ENCODE results near the gene PDGFRB. TPM values are rescaled to one million over a fixed set of nuclear protein-coding genes. Genes with fewer than 3 reads are reported as not detected.

PDGFRB gene
- total and polyA plus RNA-seq, 9 of the 15 experiments (the other 6 are each of a cell fraction or from before 2014, with no cell fraction given): 0.01 to 1.5 (median 0.09) TPM; not detected in 3

DNA sequence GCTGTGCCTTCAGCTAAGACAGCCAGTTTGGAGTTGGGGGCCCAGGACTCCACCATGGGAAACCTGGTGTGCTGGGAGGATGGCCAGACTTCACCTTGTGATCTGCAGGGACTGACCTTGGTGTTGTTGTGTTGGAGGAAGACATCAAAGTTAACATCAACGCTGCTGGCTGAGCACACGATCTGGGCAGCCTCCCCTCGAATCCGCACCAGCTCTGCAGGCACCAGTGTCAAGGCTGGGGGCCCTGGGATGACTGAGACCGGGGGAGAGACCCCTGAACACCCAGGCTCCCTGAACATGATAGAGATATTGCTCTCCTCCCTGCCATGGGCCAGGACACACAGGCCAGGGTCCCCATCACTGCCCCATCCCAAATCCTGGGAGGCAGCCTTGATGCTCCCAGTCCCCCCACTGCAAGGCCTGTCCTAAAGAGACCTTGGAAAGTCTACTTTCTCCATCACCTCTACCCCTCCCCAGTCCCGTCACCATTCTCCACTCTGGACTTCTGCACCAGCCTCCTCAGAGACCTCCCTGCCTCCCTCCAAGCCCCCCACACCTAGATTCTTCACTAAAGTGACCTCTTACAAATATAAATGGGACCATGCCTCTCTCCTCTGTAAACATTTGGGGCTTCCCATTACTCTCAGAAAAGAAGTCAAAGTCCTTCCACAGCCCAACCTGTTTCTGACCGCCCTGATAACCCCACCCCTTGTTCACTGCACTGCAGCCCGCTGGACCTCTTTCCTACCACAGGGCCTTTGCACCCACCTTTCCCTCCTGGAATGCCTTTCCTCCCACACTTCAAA is 77.4 kb downstream of the PDGFRB start:
- intact Hi-C loops (cut with micrococcal nuclease) (loop anchor here (10.0 kb wide), 1 partner anchor 47 kb away; no protein-coding TSS in a partner anchor), in situ Hi-C loops (cut with MboI) (no loop called here)
- WGBS (ENCODE audit: insufficient coverage, low coverage, missing lambda C conversion rate): 12% methylated on average over 8 of the region's 8 CpGs
- H3K36me3 ChIP-seq (ENCODE audit: control insufficient read depth, insufficient read depth, low read length): no peaks in the 10 kb centered on the region
- no peaks in the 10 kb centered on the region for H3K9me3 ChIP-seq (replicated peaks; ENCODE audit: control insufficient read depth, insufficient read depth, low read depth, low read length)
- no peaks in the 10 kb centered on the region for H3K79me2 ChIP-seq (ENCODE audit: control insufficient read depth, insufficient read depth, low read length)
- no peak overlapping the region for H2AFZ ChIP-seq (ENCODE audit: low read depth, low read length)
- 0 out of 4 replicates have a peak overlapping the region, but pooled peaks of 1 of the 2 experiments have one; percentile 19 for H3K9ac ChIP-seq (ENCODE audit: insufficient read depth in 1 of 2, low read depth in 2 of 2, low read length in 2 of 2)
- CTCF ChIA-PET (ENCODE audit: low intra/inter-chr PET ratio): no interaction called here
- no peak for DNase-seq (ENCODE audit: extremely low read depth in 1 of 4, low spot score in 3 of 4)
- no peak overlapping the region for H3K27ac ChIP-seq (ENCODE audit: extremely low read depth, low read depth, low read length)
- no peak for ATAC-seq
- POLR2A ChIA-PET: interaction anchor here (0.6 to 0.9 kb wide), 3 partner anchors 10 to 726 kb away, joined by 3 to 4 read pairs (median 3); no protein-coding TSS in a partner anchor
- no peak overlapping the region for H3K4me2 ChIP-seq (ENCODE audit: insufficient read depth, low read length)
- BruUV-seq (replicated peaks): no TSS peak
- no peaks in the 10 kb centered on the region for H3K9me1 ChIP-seq (ENCODE audit: control insufficient read depth, insufficient read depth, low read length)
- no peak overlapping the region for H3K4me3 ChIP-seq
- H4K20me1 ChIP-seq (replicated peaks; ENCODE audit: control insufficient read depth, insufficient read depth, low read length): peaks cover 12% of the 10 kb centered on the region; the same call in 1 of the 2 replicates
- H3K27me3 ChIP-seq (ENCODE audit: control insufficient read depth in 2 of 2, insufficient read depth in 2 of 2, low read length in 2 of 2): peaks cover 38 to 93% of the 10 kb centered on the region in 2 experiments
- peaks cover 0 to 7% of the 10 kb centered on the region in 2 experiments; a peak in 2 of 5 replicates for H3K4me1 ChIP-seq (replicated peaks in 1 of 2; ENCODE audit: control insufficient read depth in 2 of 2, insufficient read depth in 2 of 2, low read length in 2 of 2)
- peak; percentile 63 for TF ChIP-seq RBM25 (IDR thresholded peaks at IDR 0.05; ENCODE audit: low read depth, low read length, severe bottlenecking)
- TF ChIP-seq TEAD1 (CRISPR knock-in tag; IDR thresholded peaks at IDR 0.05): no peak
- TF ChIP-seq TBP (optimal IDR thresholded peaks at IDR 0.05; ENCODE audit: low read depth, low read length): no peak
- no peak for FAIRE-seq

- no peaks in the 10 kb centered on the region for H3K9me1 ChIP-seq (ENCODE audit: control insufficient read depth, insufficient read depth, low read length)
- TF ChIP-seq PHF8 (IDR thresholded peaks at IDR 0.05; ENCODE audit: borderline replicate concordance, low read length) (no peak), SIN3A (IDR thresholded peaks at IDR 0.05; ENCODE audit: borderline replicate concordance in 2 of 2, control insufficient read depth in 1 of 2, low read depth in 2 of 2, low read length in 2 of 2) (no peak), ETV1 (tag; conservative IDR thresholded peaks at IDR 0.05; ENCODE audit: low read depth) (no peak), ERF (CRISPR knock-in tag; IDR thresholded peaks at IDR 0.05) (no peak), MAFK (IDR thresholded peaks at IDR 0.05; ENCODE audit: low read length) (no peak), KLF10 (CRISPR knock-in tag; IDR thresholded peaks at IDR 0.05) (no peak)
- TF ChIP-seq, protein P1, sequence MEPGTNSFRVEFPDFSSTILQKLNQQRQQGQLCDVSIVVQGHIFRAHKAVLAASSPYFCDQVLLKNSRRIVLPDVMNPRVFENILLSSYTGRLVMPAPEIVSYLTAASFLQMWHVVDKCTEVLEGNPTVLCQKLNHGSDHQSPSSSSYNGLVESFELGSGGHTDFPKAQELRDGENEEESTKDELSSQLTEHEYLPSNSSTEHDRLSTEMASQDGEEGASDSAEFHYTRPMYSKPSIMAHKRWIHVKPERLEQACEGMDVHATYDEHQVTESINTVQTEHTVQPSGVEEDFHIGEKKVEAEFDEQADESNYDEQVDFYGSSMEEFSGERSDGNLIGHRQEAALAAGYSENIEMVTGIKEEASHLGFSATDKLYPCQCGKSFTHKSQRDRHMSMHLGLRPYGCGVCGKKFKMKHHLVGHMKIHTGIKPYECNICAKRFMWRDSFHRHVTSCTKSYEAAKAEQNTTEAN (CRISPR knock-in tag; IDR thresholded peaks at IDR 0.05): no peak
Measured at GRCh38 chr5:150077060-150077459, 78.6 kb downstream of the PDGFRB start.

More at GRCh38 chr5:150077060-150077459, 78.6 kb downstream of the PDGFRB start:
- peaks cover 33 to 85% of the 10 kb centered on the region in 2 experiments for H3K27me3 ChIP-seq (ENCODE audit: control insufficient read depth in 2 of 2, insufficient read depth in 2 of 2, low read length in 2 of 2)
- no TSS peak for BruUV-seq (replicated peaks)
- ATAC-seq: no peak
- H3K4me3 ChIP-seq: no peak overlapping the region
- WGBS (ENCODE audit: insufficient coverage, low coverage, missing lambda C conversion rate): 9% methylated on average over 8 of the region's 8 CpGs
- no peak overlapping the region for H3K27ac ChIP-seq (ENCODE audit: extremely low read depth, low read depth, low read length)
- peaks cover 12% of the 10 kb centered on the region; the same call in 1 of the 2 replicates for H4K20me1 ChIP-seq (replicated peaks; ENCODE audit: control insufficient read depth, insufficient read depth, low read length)
- H3K4me1 ChIP-seq (replicated peaks in 1 of 2; ENCODE audit: control insufficient read depth in 2 of 2, insufficient read depth in 2 of 2, low read length in 2 of 2): peaks cover 0 to 6% of the 10 kb centered on the region in 2 experiments; a peak in 2 of 5 replicates
- in situ Hi-C loops (cut with MboI): no loop called here
- no peak for DNase-seq (ENCODE audit: extremely low read depth in 1 of 4, low spot score in 3 of 4)
- no peak overlapping the region for H2AFZ ChIP-seq (ENCODE audit: low read depth, low read length)
- no peak for FAIRE-seq
- ChIA-PET POLR2A (interaction anchor here (0.7 kb wide), 1 partner anchor 34 kb away, joined by 3 read pairs; no protein-coding TSS in a partner anchor), CTCF (ENCODE audit: low intra/inter-chr PET ratio) (no interaction called here)
- H3K4me2 ChIP-seq (ENCODE audit: insufficient read depth, low read length): no peak overlapping the region
- no peaks in the 10 kb centered on the region for H3K79me2 ChIP-seq (ENCODE audit: control insufficient read depth, insufficient read depth, low read length)
- H3K9me3 ChIP-seq (replicated peaks; ENCODE audit: control insufficient read depth, insufficient read depth, low read depth, low read length): no peaks in the 10 kb centered on the region
- H3K9ac ChIP-seq (ENCODE audit: insufficient read depth in 1 of 2, low read depth in 2 of 2, low read length in 2 of 2): no peak overlapping the region
- intact Hi-C loops (cut with micrococcal nuclease): loop anchor here (10.0 kb wide), 1 partner anchor 48 kb away; no protein-coding TSS in a partner anchor
- no peaks in the 10 kb centered on the region for H3K36me3 ChIP-seq (ENCODE audit: control insufficient read depth, insufficient read depth, low read length)
